Neural cell (in vitro differentiated cells): ENCODE results near the gene NCOA7. TPM values are rescaled to one million over a fixed set of nuclear protein-coding genes. Genes with fewer than 3 reads are reported as not detected.

Experiments
- H2AFZ ChIP-seq: fragments of 200-600, 300-800 bp; sonication (generic), shearing (Covaris generic); 2 replicates; pipeline ENCODE4 v1.6.0; 2014; ENCODE audit warnings: low read depth, mild to moderate bottlenecking, antibody characterized with exemption, low read length, moderate library complexity
- H3F3A ChIP-seq: fragments of 200-600 bp; shearing (Covaris generic); 2 replicates; pipeline ENCODE4 v1.6.1; 2016; ENCODE audit warnings: mild to moderate bottlenecking, moderate library complexity, mixed read lengths, antibody characterized with exemption, low read length; ENCODE audit not compliant: insufficient read depth, poor library complexity, severe bottlenecking
- H3K27ac ChIP-seq: fragments of 200-600, 300-800 bp; sonication (generic), shearing (Covaris generic); 2 replicates; pipeline ENCODE4 v1.5.1; 2014; ENCODE audit warnings: mild to moderate bottlenecking, low read length, moderate library complexity
- H3K27me3 ChIP-seq: fragments of 300-800, 200-600 bp; sonication (generic), shearing (Covaris generic); 2 replicates; pipeline ENCODE4 v1.6.0; 2014; ENCODE audit warnings: mild to moderate bottlenecking, low read depth, low read length, moderate library complexity; ENCODE audit not compliant: insufficient read depth
- H3K36me3 ChIP-seq: fragments of 300-800, 200-600 bp; sonication (generic), shearing (Covaris generic); 2 replicates; pipeline ENCODE4 v1.5.1; 2014; ENCODE audit warnings: mild to moderate bottlenecking, antibody characterized with exemption, low read length, moderate library complexity; ENCODE audit not compliant: insufficient read depth
- H3K4me2 ChIP-seq: fragments of 300-800, 200-600 bp; sonication (generic), shearing (Covaris generic); 2 replicates; pipeline ENCODE4 v1.6.0; 2014; ENCODE audit warnings: mild to moderate bottlenecking, low read length
- H3K4me3 ChIP-seq: fragments of 300-800, 200-600 bp; sonication (generic), shearing (Covaris generic); 2 replicates; pipeline ENCODE4 v1.5.1; 2014; ENCODE audit warnings: mild to moderate bottlenecking, low read length, moderate library complexity
- H3K79me2 ChIP-seq: fragments of 200-600 bp; shearing (Covaris generic); replicated peaks from 2 replicates; pipeline ENCODE4 v1.6.0; 2014; ENCODE audit warnings: mild to moderate bottlenecking, low read length, moderate library complexity; ENCODE audit not compliant: insufficient read depth
- H3K9ac ChIP-seq: fragments of 300-800, 200-600 bp; sonication (generic), shearing (Covaris generic); 2 replicates; pipeline ENCODE4 v1.6.1; 2016; ENCODE audit warnings: mild to moderate bottlenecking, low read length, mixed read lengths
- H3K9me2 ChIP-seq: fragments of 200-600 bp; shearing (Covaris generic); 2 replicates; pipeline ENCODE4 v1.6.1; 2016; ENCODE audit warnings: mild to moderate bottlenecking, low read length, mixed read lengths; ENCODE audit not compliant: insufficient read depth
- H3K9me3 ChIP-seq: fragments of 200-600, 300-800 bp; sonication (generic), shearing (Covaris generic); 2 replicates; pipeline ENCODE4 v1.6.1; 2016; ENCODE audit warnings: mild to moderate bottlenecking, mixed run types, low read length, moderate library complexity, mixed read lengths
- H4K20me1 ChIP-seq: fragments of 200-600 bp; shearing (Covaris generic); 2 replicates; pipeline ENCODE4 v1.6.1; 2016; ENCODE audit warnings: mild to moderate bottlenecking, mixed run types; ENCODE audit not compliant: insufficient read depth
- EP300 ChIP-seq: fragments of 450-650 bp; conservative IDR thresholded peaks from 2 replicates; pipeline ENCODE4 v1.6.1; 2014; ENCODE audit warnings: antibody characterized with exemption, mild to moderate bottlenecking, moderate library complexity; ENCODE audit not compliant: poor library complexity, severe bottlenecking
- EZH2 ChIP-seq: fragments of 200-600, 300-800 bp; shearing (Covaris generic), sonication (generic); IDR thresholded peaks from 2 replicates; pipeline ENCODE4 v1.6.1; 2014; ENCODE audit warnings: antibody characterized with exemption, low read length, borderline replicate concordance, mild to moderate bottlenecking; ENCODE audit not compliant: insufficient read depth, poor library complexity, severe bottlenecking
- MXI1 ChIP-seq: fragments of 450-650 bp; conservative IDR thresholded peaks from 2 replicates; pipeline ENCODE4 v1.6.1; 2014; ENCODE audit warnings: antibody characterized with exemption, mild to moderate bottlenecking; ENCODE audit not compliant: poor library complexity, severe bottlenecking
- POLR2AphosphoS5 ChIP-seq: IDR thresholded peaks from 2 replicates; pipeline ENCODE4 v1.6.1; 2012
- RAD21 ChIP-seq: fragments of 450-650 bp; conservative IDR thresholded peaks from 2 replicates; pipeline ENCODE4 v1.6.1; 2014; ENCODE audit warnings: antibody characterized with exemption, mild to moderate bottlenecking, moderate library complexity
- SMC3 ChIP-seq: fragments of 450-650 bp; conservative IDR thresholded peaks from 2 replicates; pipeline ENCODE4 v1.6.1; 2014; ENCODE audit warnings: antibody characterized with exemption, mild to moderate bottlenecking, moderate library complexity; ENCODE audit not compliant: poor library complexity
- TAF1 ChIP-seq: IDR thresholded peaks from 2 replicates; pipeline ENCODE4 v1.6.1; 2012; ENCODE audit warnings: low read depth
- polyA plus RNA-seq: library from polyadenylated mRNA; depleted of rRNA; stranded (reverse); fragments of >200 nt; gene quantifications from 2 replicates; pipeline ENCODE4 v1.2.3, GENCODE V29; 2014
- TF ChIP-seq, protein P1 (sequence below): fragments of 450-650 bp; IDR thresholded peaks from 2 replicates; pipeline ENCODE4 v1.5.1; 2014; ENCODE audit warnings: antibody characterized with exemption, mild to moderate bottlenecking, moderate library complexity; ENCODE audit not compliant: poor library complexity, severe bottlenecking
- TF ChIP-seq, protein P2 (sequence below): IDR thresholded peaks from 2 replicates; pipeline ENCODE4 v1.6.1; 2012; ENCODE audit warnings: borderline replicate concordance

The NCOA7 gene
- polyA plus RNA-seq, 1 donor from 2014 or later = 17.1 TPM

DNA sequence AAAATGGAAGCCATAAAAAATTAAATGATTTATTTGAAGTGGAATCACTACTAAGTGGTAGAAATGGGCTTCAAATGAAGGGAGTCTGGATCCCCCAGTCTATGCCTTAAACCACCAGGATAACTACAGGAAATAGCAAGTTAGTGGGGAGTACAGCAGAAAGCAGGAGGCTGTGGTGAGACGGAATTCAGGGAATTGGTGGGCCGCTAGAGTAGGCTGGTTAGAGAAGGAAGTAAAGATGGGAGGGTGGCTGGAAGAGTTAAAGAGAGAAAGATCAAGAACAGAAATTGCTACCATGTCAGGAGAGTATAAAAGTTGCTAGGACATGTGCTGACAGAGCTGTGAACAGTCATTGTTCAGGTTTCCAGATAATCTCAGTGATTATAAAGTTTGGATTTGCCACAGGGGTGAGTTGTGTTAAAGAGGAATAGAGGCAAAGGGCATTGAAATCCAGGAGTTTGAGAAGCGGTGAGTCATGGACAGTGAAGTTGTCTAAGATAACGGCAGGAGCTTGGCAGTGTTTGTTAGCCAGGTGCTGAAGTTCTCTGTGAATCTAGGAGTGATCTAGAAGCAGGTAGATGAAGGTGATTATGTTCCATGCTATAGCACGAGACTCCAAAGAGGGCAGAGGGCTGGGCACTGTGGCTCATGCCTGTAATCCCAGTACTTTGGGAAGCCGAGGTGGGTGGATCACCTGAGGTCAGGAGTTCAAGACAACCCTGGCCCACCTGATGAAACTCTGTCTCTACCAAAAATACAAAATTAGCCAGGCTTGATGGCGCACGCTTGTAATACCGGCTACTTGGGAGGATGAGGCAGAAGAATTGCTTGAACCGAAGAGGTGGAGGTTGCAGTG is 152.1 kb downstream of the NCOA7 start:
- Histone ChIP-seq H3K9me3 (no peaks in the 10 kb centered on the region), H3K4me3 (no peak overlapping the region), H3F3A (no peaks in the 10 kb centered on the region), H3K36me3 (no peaks in the 10 kb centered on the region), H3K27me3 (no peaks in the 10 kb centered on the region), H3K9me2 (no peaks in the 10 kb centered on the region), H3K79me2 (no peaks in the 10 kb centered on the region), H3K27ac (no peak overlapping the region), H4K20me1 (no peaks in the 10 kb centered on the region), H3K4me2 (no peak overlapping the region), H2AFZ (no peak overlapping the region), H3K9ac (no peak overlapping the region)
- TF ChIP-seq POLR2AphosphoS5 = no peak
- TF ChIP-seq EP300 = no peak
- TF ChIP-seq, protein P1, sequence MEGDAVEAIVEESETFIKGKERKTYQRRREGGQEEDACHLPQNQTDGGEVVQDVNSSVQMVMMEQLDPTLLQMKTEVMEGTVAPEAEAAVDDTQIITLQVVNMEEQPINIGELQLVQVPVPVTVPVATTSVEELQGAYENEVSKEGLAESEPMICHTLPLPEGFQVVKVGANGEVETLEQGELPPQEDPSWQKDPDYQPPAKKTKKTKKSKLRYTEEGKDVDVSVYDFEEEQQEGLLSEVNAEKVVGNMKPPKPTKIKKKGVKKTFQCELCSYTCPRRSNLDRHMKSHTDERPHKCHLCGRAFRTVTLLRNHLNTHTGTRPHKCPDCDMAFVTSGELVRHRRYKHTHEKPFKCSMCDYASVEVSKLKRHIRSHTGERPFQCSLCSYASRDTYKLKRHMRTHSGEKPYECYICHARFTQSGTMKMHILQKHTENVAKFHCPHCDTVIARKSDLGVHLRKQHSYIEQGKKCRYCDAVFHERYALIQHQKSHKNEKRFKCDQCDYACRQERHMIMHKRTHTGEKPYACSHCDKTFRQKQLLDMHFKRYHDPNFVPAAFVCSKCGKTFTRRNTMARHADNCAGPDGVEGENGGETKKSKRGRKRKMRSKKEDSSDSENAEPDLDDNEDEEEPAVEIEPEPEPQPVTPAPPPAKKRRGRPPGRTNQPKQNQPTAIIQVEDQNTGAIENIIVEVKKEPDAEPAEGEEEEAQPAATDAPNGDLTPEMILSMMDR = no peak
- TF ChIP-seq, protein P2, sequence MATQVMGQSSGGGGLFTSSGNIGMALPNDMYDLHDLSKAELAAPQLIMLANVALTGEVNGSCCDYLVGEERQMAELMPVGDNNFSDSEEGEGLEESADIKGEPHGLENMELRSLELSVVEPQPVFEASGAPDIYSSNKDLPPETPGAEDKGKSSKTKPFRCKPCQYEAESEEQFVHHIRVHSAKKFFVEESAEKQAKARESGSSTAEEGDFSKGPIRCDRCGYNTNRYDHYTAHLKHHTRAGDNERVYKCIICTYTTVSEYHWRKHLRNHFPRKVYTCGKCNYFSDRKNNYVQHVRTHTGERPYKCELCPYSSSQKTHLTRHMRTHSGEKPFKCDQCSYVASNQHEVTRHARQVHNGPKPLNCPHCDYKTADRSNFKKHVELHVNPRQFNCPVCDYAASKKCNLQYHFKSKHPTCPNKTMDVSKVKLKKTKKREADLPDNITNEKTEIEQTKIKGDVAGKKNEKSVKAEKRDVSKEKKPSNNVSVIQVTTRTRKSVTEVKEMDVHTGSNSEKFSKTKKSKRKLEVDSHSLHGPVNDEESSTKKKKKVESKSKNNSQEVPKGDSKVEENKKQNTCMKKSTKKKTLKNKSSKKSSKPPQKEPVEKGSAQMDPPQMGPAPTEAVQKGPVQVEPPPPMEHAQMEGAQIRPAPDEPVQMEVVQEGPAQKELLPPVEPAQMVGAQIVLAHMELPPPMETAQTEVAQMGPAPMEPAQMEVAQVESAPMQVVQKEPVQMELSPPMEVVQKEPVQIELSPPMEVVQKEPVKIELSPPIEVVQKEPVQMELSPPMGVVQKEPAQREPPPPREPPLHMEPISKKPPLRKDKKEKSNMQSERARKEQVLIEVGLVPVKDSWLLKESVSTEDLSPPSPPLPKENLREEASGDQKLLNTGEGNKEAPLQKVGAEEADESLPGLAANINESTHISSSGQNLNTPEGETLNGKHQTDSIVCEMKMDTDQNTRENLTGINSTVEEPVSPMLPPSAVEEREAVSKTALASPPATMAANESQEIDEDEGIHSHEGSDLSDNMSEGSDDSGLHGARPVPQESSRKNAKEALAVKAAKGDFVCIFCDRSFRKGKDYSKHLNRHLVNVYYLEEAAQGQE = no peak
- TF ChIP-seq MXI1 = no peak
- TF ChIP-seq TAF1 = no peak
- no peak for TF ChIP-seq RAD21
- no peak for TF ChIP-seq EZH2
- TF ChIP-seq SMC3 = no peak

GRCh38 chr6:125943528-125944433 is 153.0 kb downstream of the NCOA7 start:
- no peaks in the 10 kb centered on the region for H3K79me2 ChIP-seq
- no peak overlapping the region for H3K9ac ChIP-seq
- TF ChIP-seq RAD21 = no peak
- no peak for TF ChIP-seq SMC3
- TF ChIP-seq, protein P1 = no peak
- TF ChIP-seq, protein P2 = no peak
- TF ChIP-seq TAF1 = no peak
- TF ChIP-seq MXI1 = no peak
- no peak for TF ChIP-seq EP300
- TF ChIP-seq EZH2 = no peak
- no peak for TF ChIP-seq POLR2AphosphoS5
- H3K4me3 ChIP-seq = no peak overlapping the region
- H3K9me2 ChIP-seq = no peaks in the 10 kb centered on the region
- H3K4me2 ChIP-seq = no peak overlapping the region
- no peaks in the 10 kb centered on the region for H3K9me3 ChIP-seq
- H2AFZ ChIP-seq = no peak overlapping the region
- H3K27ac ChIP-seq = no peak overlapping the region
- H4K20me1 ChIP-seq = no peaks in the 10 kb centered on the region
- H3K27me3 ChIP-seq = no peaks in the 10 kb centered on the region
- H3K36me3 ChIP-seq = no peaks in the 10 kb centered on the region
- no peaks in the 10 kb centered on the region for H3F3A ChIP-seq
